HS-27A (cell line): ENCODE measurements around the gene PID1.
"Not testable (repeated sequence)": the region's sequence is repeated elsewhere in the genome, so short reads cannot be mapped to it uniquely, and the experiment has no call there.

ENCODE experiments used
- DNase-seq: peaks from one replicate; pipeline ENCODE4 v3.0.0-alpha.2; 2012; ENCODE audit warnings: low read depth, missing footprints

Gene PID1

DNA sequence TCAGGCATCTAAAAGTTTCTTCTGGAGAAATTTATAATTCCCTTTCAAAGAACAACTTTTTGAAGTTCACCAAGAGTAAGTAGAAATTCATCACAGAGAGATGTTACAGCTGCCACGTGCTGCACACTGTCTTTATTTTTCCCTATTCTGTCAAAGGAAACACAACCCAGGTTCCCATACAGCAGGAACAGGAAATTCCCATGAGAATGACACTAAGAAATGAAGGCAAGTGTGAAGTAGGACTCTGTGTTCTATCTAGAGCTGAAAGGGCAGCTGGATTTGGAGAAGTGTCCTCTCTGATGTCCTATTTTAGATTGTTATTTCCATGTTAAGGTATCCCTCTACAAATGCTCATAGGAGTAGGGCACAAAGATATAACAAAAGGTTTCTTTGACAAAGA lies 58.8 kb downstream of the PID1 start:
- no peak for DNase-seq

DNA sequence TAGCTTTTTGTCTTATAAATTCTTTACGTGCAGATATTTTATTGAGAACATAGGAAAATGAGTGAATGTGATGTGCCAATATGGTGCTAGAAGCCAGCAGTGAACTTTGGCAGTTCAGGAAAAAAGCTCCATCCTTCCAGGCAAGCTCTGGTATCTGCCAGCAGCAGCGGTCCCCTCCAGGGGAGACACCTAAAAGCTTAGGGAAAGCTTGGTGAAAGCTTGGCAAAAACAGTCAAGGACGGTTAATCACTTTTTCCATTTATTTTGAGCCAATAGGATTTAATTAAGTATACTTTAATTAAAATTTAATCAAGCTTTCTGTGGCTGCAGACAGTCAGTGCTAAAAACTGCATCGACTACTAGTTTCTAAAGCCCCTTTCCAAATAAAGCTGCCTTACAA lies 60.4 kb downstream of the PID1 start:
- no peak for DNase-seq

DNA sequence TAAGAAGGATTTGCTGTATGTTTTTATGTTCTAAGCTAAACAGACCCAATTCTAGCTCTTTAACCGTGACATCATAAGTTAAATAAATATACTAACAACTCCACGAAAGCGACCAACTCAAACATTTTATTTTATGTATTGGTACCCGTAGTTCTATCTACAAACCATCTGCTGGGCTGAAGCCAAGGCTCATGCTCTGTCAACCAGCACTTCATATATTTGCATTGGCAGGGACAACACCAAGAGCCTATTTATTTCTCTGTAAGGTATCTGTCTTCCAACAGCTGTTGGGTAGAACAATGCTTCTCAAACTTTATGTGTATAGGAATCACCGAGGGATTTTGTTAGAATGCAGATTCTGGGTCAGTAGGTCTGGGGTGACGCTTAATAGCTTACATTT lies 64.5 kb downstream of the PID1 start:
- DNase-seq, result no peak

DNA sequence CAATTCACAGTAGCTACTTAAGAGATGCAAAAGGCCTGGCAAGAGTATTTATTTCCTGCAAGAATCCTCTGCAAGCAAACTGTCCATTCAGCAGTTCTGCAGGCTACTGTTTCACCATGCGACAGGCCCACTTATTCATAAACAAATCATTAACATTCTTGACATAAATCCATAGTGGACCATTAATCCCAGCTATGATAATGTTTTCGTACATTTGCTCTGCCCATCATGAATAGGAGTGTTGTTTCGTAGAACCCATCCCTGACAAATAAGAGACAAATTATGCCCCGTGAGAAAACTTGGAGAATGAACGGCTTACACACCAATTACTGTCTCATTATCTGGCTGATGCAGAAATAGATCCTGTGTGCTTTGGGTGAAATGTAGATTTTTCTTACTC lies 65.4 kb downstream of the PID1 start:
- no peak for DNase-seq

DNA sequence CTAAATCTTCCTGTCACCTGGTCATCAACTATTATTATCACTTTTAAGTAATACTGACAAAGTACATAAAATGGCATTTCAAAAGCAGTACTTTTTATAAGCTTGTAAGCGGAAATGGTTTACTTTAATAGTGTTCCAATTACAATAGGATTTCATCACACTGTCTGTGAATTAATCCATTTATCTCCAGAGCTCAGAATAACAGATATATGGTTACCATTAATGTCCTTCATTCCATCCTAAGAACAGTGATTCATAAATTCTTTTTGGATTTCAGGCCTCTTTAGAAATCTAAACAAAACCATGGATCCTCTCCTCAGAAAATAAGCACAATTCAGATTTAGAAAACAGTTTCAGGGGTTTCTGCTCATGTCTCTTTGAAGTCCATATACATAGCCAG lies 68.4 kb downstream of the PID1 start:
- no peak for DNase-seq

DNA sequence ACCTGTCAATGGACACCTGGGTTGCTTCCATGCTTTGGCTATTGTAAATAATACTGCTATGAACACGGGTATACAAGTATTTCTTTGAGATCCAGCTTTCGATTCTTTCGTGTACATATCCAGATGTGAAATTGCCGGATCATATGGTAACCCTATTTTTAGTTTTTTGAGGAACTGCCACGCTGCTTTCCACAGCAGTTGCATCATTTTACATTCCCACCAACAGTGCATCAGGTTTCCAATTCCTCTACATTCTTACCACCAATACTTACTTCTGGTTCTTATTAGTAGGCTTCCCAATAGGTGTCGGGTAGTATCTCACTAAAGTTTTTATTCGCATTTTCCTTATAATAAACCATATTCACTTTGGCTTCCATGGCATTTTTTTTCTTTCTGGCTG lies 69.6 kb downstream of the PID1 start:
- DNase-seq, result no peak

DNA sequence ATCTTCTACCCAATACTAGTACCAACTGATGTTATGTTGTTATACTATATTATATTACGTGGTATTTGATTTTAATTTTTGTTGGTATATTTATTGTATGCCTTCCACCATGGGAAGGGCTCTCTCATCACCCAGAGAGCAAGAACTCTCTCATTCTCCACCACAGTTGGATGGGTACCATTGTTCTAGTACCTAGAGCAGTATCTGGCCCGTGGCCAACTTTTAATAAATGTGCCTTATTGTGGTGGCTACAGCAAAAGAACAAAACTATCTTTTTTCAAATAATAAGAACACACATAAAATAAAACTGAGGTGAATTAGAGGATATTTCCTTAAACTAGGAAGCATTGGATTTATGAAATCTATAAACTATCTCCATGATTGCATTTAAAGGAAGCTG lies 71.8 kb downstream of the PID1 start:
- no peak for DNase-seq

DNA sequence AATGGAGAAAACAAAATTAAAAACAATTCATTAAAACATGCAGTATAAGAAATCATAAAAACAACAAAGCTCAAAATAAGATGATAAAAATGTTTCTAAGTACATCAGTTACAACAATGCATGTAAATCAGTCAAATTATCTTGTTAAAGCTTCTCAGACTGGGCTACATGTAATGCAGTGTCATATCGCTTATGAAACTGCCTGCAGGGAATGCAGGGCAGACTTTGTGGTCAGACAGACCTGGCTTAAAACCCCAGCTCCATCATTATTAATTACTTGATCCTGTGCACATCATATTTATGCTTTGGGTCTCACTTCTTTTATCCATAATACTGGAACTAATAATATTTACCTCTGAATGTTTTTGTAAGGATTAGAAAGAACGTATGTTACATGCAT lies 74.6 kb downstream of the PID1 start:
- no peak for DNase-seq

DNA sequence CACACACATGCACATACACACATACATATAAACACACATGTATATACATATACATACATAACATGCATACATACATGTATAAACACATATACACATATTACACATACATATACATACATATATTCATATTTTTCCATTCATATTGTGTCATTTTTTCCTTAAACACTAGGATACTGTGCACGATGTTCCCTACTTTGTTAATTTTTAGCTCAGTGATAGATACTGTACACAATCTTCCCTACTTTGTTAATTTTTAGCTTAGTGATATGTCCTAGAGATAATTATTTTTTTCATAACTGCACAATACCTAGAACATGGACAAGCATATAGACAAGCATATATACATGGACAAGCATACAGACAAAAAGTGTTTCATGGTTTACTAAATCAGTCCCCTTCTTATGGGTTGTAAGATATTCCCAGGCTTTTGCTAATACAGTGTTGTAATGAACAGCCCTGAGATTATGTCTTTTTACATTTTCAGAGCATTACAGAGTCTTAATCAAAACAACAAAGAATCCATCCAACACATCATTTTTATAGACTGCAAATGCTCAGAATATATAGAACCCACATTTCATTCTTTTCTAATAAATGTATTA lies 75.6 kb downstream of the PID1 start:
- DNase-seq, result no peak

DNA sequence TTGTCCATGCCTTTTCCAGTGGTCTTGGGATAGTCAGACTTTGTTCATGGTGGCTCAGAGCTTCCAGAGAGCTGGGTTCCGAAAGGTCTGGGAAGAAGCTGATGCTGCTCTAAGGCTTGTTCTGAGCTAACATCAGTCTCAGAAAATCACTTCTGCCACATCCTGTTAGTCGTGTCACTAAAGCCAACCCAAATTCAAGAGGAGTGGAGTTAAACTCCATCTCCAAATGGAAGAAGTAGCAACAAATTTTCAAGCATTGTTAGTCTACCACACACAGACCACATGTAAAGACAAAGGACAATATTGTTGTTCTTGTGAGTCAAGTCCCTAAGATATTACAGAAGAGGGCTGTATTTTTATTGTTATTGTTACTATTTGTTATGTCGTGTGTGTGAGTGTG lies 77.8 kb downstream of the PID1 start:
- no peak for DNase-seq

DNA sequence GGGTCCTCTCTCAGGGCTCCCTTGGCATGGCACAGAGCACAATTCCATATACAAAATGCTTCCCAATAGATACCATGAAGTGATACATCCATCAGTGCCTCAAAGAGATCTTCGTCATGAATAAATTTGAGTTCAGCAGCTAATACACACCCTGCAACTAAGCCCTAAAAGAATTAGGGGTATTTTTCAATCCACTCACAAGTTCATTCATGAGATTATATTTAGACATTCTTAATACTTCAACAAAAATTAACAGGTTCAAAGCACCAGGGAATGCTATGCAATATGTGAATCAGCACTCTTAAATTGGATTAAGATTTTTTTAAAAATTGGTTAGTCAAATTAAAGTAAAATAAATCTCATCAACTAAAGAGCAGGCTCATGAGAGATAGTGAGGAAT lies 79.7 kb downstream of the PID1 start:
- no peak for DNase-seq

DNA sequence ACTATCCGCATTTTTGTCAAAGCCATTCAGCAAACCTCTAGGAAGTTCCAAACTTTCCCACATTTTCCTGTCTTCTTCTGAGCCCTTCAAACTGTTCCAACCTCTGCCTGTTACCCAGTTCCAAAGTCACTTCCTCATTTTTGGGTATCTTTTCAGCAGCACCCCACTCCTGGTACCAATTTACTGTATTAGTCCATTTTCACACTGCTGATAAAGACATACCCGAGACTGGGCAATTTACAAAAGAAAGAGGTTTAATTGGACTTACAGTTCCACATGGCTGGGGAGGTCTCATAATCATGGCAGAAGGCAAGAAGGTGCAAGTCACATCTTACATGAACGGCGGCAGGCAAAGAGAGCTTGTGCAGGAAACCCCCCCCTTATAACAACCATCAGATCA lies 84.0 kb downstream of the PID1 start:
- not testable (repeated sequence) for DNase-seq

DNA sequence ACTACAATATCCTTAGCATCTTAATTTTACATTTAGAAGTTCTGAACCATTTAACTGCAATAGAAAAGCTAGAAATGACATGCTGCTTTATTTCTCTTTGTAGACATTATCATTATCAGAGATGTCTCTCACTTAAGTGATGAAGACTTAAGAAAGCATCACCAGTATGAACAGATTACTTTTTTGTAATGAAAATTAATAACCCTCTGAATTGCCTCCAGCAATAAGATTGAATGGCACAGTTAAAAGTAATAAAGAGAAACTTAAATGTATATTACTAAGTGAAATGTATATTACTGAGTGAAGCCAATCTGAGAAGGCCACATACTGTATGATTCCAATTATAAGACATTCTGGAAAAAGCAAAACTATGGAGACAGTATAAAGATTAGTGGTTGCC lies 89.4 kb downstream of the PID1 start:
- DNase-seq, result no peak

DNA sequence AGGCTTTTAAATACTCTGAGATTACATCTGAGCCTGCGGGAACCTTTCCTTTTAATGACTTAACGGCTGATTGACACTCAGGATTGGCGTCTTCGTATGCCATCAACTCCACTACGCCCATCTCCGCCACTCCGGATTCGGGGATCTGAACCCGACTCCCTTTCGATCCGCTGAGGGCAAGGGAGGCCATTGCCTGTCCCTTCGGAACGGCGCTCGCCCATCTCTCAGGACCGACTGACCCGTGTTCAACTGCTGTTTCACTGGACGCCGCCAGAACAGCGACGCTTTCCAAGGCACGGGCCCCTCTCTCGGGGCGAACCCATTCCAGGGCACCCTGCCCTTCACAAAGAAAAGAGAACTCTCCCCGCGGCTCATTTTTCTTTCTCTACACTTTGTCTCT lies 90.4 kb downstream of the PID1 start:
- no peak for DNase-seq

DNA sequence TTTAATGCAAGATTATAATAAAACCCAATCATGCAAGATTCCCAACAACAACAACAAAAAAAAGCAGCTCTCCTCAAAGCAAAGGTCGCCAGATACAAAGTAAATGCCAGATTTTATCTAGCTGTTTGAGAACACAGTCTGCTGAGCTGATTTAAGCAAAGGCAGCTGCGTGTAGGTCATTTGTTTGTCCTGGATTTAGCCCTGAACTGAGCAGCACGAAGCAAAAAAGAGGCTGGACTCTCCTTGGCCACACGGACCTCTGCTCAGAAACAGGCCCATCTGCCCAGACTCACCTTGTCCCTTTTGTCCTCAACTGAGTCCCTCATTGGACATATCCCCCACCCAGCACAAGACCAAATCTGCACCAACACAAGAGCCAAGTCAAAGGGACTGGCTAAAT lies 91.5 kb downstream of the PID1 start:
- DNase-seq, result no peak

DNA sequence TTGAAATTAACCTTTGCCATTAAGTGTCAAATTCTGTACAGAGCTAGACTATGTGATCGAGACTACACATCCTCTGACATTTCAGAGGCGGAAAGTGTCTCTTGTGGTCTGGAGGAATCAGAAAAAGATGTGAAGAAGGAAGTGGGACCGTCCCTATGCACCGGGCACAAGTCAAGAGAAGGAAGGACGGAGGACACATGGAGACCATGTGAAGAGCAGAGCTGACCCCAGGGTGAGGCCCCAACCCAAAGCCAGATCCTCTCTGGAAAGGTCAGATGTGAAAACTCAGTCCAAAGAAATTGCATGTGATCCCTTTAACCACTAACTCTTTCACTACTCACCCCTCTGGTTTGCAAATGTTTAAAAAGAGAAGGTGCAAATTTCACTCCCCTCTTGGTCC lies 92.4 kb downstream of the PID1 start:
- DNase-seq, result no peak

DNA sequence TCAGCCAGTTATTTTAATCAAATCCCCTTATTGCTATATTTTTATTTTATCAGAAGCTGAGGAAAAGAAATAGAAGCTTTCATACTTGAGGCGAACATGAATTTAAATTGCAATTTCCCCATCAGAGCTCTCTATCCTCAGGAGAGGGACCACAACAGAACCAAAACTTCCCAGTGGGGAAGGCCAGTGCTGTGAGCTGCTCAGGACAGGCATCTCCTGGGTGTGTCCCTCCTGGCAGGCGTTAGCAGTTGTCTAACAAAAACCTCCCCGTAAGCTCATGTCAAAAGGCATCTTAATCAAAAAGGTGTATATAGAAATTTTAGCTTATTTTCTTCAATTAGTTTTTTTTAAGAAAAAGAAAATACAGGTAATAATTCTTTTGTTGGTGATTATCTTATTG lies 93.0 kb downstream of the PID1 start:
- no peak for DNase-seq

DNA sequence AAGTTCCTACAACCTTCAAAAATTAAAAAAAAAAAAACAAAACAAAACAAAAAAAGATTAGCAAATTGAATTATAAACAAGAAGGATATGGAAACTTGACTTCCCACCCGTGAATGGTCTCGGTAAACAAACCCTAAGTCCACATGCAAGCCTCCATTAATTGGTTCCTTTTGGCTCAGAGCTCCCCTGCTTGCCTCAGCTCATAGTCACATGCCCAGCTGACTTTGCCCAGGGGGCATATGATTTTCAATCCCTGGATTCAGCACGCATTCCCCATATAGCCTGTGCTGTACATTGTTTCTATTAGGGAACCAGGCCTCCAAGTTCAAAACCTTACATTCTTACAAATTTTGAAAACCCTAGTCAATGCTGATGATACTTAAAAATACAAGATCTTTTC lies 95.0 kb downstream of the PID1 start:
- DNase-seq, result no peak

DNA sequence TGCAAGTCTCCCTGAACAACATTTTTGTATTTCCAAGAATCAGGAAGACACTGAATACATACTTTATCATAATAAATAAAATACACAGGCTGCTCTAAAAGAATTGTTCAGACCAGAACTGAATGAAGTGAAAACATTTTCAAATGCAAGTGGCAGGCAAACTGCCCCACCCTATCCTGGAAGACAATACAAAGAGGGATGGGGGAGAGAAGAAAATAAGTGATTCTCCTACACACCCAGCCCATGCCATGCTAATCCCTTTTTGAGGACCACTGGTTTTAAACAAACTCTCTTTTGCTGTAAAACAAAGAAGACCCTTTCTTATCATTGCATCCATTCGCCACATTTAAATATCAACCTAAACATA lies 95.6 kb downstream of the PID1 start:
- no peak for DNase-seq

DNA sequence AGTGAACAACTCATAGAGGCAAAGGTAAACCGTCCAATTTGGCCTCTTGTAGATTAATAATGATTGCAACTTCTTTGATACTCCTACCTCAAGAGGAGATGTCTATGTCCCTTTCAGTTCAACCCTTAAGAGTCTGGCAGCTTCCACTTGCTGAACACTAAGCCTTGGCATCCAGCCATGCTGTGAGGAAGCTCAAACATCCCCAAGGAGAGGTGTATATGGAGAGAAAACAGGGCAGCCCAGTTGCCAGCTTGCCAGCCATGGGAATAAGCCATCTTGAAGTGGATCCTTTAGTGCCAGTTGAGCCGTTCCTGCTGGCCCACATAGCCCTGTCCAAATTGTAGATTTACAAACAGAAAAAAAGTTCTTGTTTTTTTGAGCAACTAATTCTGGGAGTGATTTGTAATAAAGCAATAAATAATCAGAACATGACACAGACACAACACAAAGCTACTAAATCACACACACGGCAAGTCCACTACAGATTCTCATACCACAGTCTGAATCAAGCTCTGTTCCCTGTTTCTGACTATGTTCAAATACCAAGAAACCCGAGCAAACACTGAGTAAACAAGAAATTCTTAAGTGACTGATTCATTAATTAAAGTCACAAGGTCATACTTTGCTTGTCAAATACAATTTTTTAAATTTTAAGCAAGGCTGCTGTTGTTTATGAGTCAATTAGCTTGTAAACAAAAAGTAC lies 96.1 kb downstream of the PID1 start:
- no peak for DNase-seq

DNA sequence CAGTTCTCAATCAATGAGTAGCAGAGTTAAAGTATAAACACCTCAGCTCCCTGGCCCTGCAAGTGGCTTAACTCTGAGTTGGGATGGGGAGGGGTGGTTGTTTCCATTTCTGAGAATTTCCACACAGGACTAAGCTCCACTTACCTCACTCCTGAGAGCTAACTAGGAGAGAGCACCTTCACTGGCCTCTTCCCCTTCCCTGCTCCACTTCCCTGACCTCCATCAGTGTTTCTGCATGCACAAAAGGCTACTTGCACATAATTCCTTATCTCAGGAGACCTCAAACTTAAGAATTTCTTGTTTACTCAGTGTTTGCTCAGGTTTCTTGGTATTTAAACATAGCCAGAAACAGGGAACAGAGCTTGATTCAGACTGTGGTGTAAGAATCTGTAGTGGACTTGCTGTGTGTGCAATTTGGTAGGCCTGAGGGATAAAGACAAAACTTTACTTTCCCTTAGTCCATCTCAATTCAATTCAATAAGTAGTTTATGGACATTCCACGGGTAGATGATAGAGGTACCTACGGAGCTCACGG lies 97.2 kb downstream of the PID1 start:
- no peak for DNase-seq

DNA sequence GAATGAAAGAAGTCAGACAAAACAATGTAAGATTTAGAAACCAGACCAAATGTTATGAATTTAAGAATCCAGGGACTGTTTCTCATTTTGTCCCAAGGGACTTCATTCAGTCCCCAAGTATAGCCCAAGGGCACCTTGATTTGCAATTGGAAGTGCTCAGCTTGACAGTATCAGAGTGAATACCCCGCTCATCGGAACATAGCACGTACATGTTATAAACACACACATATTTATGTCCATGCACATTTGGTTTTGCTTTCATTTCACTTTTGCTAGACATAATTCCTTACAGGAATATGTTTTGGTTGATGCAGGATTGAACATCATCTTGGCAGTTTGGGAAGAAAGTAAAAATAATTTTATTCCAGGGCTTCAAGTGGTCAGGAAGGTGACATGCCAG lies 100.2 kb downstream of the PID1 start:
- no peak for DNase-seq

DNA sequence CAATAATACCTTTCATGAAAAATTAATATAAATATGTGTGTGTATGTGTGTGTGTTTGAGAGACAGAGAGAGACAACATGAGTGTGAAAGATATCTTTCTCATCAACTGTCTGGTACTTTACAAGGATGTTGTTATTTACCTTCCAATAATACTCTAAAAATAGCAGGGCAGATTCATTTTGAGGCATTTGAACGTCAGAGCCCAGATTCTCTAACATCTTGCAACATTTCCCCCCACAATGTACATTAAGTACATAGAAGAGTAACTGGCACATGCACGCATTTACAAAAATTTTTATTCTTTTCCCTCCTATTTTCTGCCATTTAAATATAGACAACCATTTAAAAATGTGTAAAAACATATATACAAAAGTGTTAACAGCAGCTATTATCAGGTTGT lies 100.9 kb downstream of the PID1 start:
- no peak for DNase-seq

DNA sequence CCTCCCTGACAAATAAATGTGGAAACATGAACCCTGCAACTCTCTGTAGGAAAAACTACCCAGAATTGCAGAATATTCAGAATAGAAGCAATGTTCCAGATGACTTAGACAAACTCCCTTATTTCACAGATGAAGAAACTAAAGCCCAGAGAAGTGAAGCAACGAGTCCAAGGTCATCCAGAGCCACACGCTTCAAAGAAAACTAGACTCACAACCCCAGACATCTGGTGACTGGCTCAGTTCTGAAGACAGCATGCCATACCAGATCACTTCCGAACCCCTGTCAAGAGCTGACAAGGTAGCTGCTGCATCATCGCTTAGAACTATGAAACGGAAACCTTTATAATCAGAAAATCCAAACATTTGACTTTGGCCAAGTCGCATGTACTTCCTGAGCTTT lies 101.3 kb downstream of the PID1 start:
- DNase-seq, result no peak
